ENCODE results near the gene PPM1K.

Gene PPM1K

GRCh38 chr4:88277711-88278225, 6.6 kb downstream of the PPM1K start:
- Histone ChIP-seq H3K4me2 (ENCODE audit: low read length) (peak overlapping the region; percentile 92), H4K20me1 (ENCODE audit: insufficient read depth, low read length) (no peaks in the 10 kb centered on the region), H3K36me3 (ENCODE audit: insufficient read depth, low read length) (peaks cover 56% of the 10 kb centered on the region), H3K27me3 (ENCODE audit: insufficient read depth, low read length) (no peaks in the 10 kb centered on the region), H3K9ac (ENCODE audit: low read length) (no peak overlapping the region), H2AFZ (ENCODE audit: low read length) (no peak overlapping the region), H3K9me2 (ENCODE audit: low read depth, low read length) (no peaks in the 10 kb centered on the region), H3K9me3 (ENCODE audit: low read length) (no peaks in the 10 kb centered on the region), H3K79me2 (ENCODE audit: insufficient read depth, low read length) (peaks cover 69% of the 10 kb centered on the region), H3K4me1 (ENCODE audit: insufficient read depth, low read length, severe bottlenecking) (peaks cover 78% of the 10 kb centered on the region), H3K27ac (ENCODE audit: low read depth, low read length, poor library complexity, severe bottlenecking) (peak overlapping the region; percentile 98), H3K4me3 (ENCODE audit: low read depth, low read length, poor library complexity, severe bottlenecking) (peak overlapping the region; percentile 5), H3F3A (ENCODE audit: insufficient read depth, low read length) (no peaks in the 10 kb centered on the region)
- TF ChIP-seq EZH2 (IDR thresholded peaks at IDR 0.05; ENCODE audit: borderline replicate concordance, low read length) (no peak), CTCF (IDR thresholded peaks at IDR 0.05; ENCODE audit: low read length) (no peak)

GRCh38 chr4:88276952-88277710, 7.2 kb downstream of the PPM1K start:
- Histone ChIP-seq H3K4me3 (ENCODE audit: low read depth, low read length, poor library complexity, severe bottlenecking) (no peak overlapping the region), H3K9me2 (ENCODE audit: low read depth, low read length) (no peaks in the 10 kb centered on the region), H3K36me3 (ENCODE audit: insufficient read depth, low read length) (peaks cover 63% of the 10 kb centered on the region), H3K27ac (ENCODE audit: low read depth, low read length, poor library complexity, severe bottlenecking) (peak overlapping the region; percentile 98), H3K9me3 (ENCODE audit: low read length) (no peaks in the 10 kb centered on the region), H3F3A (ENCODE audit: insufficient read depth, low read length) (no peaks in the 10 kb centered on the region), H3K9ac (ENCODE audit: low read length) (no peak overlapping the region), H4K20me1 (ENCODE audit: insufficient read depth, low read length) (no peaks in the 10 kb centered on the region), H2AFZ (ENCODE audit: low read length) (no peak overlapping the region), H3K27me3 (ENCODE audit: insufficient read depth, low read length) (no peaks in the 10 kb centered on the region), H3K4me1 (ENCODE audit: insufficient read depth, low read length, severe bottlenecking) (peaks cover 72% of the 10 kb centered on the region), H3K79me2 (ENCODE audit: insufficient read depth, low read length) (peaks cover 63% of the 10 kb centered on the region), H3K4me2 (ENCODE audit: low read length) (peak overlapping the region; percentile 92)
- TF ChIP-seq CTCF (IDR thresholded peaks at IDR 0.05; ENCODE audit: low read length) = no peak
- TF ChIP-seq EZH2 (IDR thresholded peaks at IDR 0.05; ENCODE audit: borderline replicate concordance, low read length) = no peak

- Histone ChIP-seq H3F3A (ENCODE audit: insufficient read depth, low read length) (no peaks in the 10 kb centered on the region), H3K4me1 (ENCODE audit: insufficient read depth, low read length, severe bottlenecking) (peaks cover 61% of the 10 kb centered on the region), H3K9me2 (ENCODE audit: low read depth, low read length) (no peaks in the 10 kb centered on the region), H3K27ac (ENCODE audit: low read depth, low read length, poor library complexity, severe bottlenecking) (peak overlapping the region; percentile 98), H3K9ac (ENCODE audit: low read length) (peak overlapping the region; percentile 1; the same call in 1 of the 2 replicates), H3K4me2 (ENCODE audit: low read length) (peak overlapping the region; percentile 92), H3K9me3 (ENCODE audit: low read length) (no peaks in the 10 kb centered on the region), H3K4me3 (ENCODE audit: low read depth, low read length, poor library complexity, severe bottlenecking) (peak overlapping the region; percentile 21), H3K36me3 (ENCODE audit: insufficient read depth, low read length) (peaks cover 74% of the 10 kb centered on the region), H3K27me3 (ENCODE audit: insufficient read depth, low read length) (no peaks in the 10 kb centered on the region), H4K20me1 (ENCODE audit: insufficient read depth, low read length) (no peaks in the 10 kb centered on the region), H2AFZ (ENCODE audit: low read length) (no peak overlapping the region), H3K79me2 (ENCODE audit: insufficient read depth, low read length) (peaks cover 56% of the 10 kb centered on the region)
- TF ChIP-seq EZH2 (IDR thresholded peaks at IDR 0.05; ENCODE audit: borderline replicate concordance, low read length) (no peak), CTCF (IDR thresholded peaks at IDR 0.05; ENCODE audit: low read length) (no peak)
Observed at GRCh38 chr4:88275949-88276515, 8.3 kb downstream of the PPM1K start.
